NOMO-1 treated with dmso at 0.1 percent for 144 hours (cell line): ENCODE measurements around the gene CLMP.
A peak's percentile ranks its signal among the peaks of the same experiment; 100 is the strongest.
"Not testable (repeated sequence)": the region's sequence is repeated elsewhere in the genome, so short reads cannot be mapped to it uniquely, and the experiment has no call there.

Experiments used
- DNase-seq: peaks from one replicate; lab custom pipeline; 2025; ENCODE audit not compliant: unreplicated experiment; lab: John Stamatoyannopoulos, UW

CLMP gene

GRCh38 chr11:123139206-123139605 lies 55.8 kb downstream of the CLMP start:
- no peak for DNase-seq

DNA sequence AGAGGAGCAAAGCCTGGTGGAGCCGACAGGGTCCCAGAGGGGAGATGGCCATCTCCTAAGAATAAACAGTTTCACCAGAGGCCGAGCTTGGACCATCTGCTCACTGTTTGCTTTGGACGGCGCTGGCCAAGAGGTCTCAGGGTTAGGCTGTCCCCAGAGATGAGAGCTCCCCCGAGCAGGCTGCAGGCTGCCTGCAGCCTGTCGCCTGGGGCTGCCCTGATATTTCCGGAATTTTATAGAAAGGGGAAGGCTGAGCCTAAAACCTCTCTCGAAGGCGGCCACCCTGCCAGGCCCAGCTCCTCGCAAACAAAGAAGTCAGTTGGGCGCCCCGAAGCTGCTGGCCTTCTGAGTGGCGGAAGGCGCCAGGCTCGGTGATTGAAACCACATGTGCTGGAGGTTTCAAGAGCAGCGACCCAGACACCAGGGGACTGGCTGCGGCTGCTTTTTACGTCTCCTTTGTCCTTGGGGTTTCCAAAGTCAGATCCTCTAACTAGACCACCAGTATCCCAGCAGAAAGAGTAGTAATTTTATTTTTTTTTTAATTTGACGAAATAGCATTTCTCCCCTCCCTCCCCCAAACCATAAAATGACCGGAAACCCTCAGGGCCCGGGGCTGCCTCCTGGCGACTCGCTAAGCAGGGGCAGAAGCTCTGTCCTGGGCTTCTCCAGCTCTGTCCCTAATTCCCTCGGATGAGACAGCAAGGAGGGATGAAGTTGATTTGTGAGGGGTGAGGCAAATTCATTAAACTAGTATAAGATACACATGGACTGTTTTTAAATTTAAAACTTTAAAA lies 57.4 kb downstream of the CLMP start:
- DNase-seq, result peak; percentile 68

- DNase-seq, result no peak
These were observed 59.1 kb downstream of the CLMP start for GRCh38 chr11:123135863-123136446.

GRCh38 chr11:123132881-123133280 lies 62.2 kb downstream of the CLMP start:
- DNase-seq, result no peak

DNA sequence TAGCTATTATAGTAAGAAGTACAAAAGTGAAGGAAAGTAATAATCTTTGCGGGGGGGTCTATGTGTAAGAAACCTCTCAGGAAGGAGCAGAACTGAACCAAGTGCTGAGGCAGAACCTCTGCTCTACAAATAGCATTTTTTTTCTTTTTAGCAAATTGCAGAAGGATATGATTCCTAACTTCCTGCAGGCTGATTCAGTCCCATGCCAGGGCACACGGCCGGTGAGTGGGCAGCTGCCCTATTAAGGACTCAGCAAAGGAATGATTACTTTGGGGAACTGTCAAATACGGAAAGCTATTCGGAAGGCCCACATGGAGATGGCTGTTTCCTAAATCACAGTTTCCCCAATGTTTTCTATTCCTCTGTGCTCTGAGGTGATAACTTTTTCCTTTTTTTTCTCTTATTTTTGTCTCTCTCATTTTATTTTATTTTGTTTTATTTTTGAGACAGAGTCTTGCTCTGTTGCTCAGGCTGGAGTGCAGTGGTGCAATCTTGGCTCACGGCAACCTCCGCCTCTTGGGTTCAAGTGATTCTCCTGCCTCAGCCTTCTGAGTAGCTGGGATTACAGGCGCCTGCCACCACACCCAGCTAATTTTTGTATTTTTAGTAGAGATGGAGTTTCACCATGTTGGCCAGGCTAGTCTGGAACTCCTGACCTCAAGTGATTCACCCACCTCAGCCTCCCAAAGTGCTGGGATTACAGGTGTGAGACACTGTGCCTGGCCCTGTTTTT lies 62.8 kb downstream of the CLMP start:
- not testable (repeated sequence) for DNase-seq

DNA sequence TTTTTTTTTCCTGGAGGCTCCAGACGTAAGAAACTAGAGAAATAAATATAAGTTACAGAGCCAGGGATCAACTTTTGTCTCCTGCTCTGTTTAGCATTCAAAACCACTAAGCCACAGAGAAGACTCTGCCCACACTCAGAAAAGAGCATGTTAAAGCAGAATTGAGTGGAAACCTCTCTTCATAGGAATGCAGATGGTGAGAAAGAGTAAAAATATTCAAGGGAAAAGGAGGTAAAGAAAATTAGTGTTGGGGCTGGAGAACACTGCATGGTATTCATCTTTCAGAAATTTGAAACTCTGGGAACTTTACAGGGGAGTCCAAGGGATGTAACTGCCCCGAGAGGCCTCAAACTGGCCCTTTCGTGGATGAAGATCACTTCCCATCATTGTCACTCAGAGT lies 65.1 kb downstream of the CLMP start:
- DNase-seq, result no peak

DNA sequence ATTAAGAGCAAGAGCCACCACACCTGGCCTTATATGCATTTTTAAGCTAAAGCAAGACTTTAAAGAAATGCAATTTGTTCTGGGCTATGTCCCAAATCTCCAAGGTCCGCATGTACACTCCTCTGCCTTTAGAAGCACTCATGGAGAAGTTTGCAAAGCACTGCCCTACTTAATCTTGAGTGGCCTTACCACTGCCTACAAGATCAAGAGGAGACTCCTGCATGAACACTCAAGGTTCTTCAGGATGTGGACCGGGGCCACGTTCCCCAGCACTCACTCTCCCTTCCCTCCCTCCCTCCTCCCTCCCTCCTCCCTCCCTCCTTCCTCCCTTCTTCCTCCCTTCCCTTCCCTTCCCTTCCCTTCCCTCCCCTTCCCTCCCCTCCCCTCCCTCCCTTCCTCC lies 69.9 kb downstream of the CLMP start:
- no peak for DNase-seq

DNA sequence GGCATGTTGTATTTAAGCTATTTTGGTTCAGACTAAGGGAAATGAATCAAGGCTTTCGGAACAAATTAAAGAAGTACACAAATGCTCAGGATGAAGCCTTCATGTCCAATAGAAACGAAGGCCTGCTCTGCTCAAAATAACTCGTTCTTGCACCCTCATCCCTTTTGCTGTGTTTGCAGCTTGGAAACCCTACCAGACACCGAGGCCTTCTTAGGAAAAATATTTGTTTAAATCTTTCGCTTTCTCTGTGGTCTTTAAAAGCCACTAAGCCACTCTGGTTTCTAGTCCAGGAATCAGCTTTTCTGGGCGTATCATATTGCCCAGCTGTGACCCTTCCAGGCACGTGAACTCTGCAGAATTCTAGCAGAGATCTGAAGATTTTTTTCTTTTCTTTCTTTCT lies 72.2 kb downstream of the CLMP start:
- DNase-seq, result no peak

DNA sequence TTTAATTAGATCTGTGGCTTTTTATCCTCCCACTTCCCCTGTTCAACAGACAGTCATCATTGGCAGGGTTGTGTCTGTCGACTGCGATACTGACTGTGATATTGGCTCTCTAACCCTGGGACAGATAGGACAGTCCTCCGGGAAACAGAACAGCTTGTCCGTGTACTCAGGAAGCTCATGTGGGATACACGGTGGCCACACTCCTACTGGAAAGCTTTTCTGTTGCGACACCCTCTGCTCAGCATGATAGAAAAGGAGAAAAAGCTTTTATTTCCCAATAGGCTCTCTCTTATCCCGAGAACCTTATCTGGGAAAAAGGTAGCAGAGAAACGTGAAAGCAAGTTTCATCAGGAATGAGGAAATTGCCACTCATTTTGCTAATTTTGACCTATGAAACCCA lies 72.7 kb downstream of the CLMP start:
- DNase-seq, result no peak

GRCh38 chr11:123116486-123116885 lies 78.6 kb downstream of the CLMP start:
- no peak for DNase-seq

DNA sequence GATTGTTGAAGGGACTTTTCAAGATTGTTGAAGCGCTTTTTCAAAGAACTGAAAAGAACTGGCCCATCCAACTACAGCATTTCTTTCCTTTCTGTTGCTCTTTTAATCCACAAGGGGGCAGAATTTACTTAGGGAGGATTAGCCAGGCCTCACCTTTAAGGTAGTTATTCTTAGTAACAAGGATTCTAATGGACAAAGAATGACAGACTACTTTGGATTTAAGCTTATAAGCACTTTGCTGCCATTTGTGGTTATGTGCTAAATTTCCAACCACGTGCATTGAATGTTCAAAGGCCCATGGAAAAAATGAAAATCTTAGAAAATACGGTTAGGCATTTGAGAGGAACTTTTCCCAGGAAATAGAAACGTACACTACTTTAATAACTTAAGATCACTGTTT lies 83.6 kb downstream of the CLMP start:
- DNase-seq, result no peak

GRCh38 chr11:123110397-123110796 lies 84.7 kb downstream of the CLMP start:
- DNase-seq, result no peak

GRCh38 chr11:123107945-123108495 lies 87.0 kb downstream of the CLMP start:
- no peak for DNase-seq

DNA sequence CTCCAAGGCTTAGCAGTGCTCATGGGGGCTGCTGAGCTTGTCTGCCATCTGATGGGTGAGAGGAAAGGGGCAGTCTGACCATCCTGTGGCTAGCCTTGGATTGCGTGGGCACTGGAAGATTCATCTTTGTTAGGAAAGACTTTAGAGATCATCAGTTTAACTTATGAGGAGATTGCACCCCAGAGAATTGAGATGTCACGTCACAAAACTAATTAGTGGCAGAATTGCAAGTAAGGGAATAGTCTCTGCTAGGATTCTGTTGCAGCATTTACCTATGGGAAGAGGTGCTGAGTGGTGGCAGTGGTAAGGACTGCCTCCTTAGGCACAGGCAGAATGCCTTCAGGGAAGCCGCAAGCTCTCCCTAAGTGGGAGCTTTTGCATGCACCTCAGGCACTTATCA lies 90.4 kb downstream of the CLMP start:
- DNase-seq, result no peak

- peak; percentile 29 for DNase-seq
These were observed 91.6 kb downstream of the CLMP start for GRCh38 chr11:123103326-123103980.

- DNase-seq, result no peak
These were observed 94.5 kb downstream of the CLMP start for GRCh38 chr11:123100379-123101085.

DNA sequence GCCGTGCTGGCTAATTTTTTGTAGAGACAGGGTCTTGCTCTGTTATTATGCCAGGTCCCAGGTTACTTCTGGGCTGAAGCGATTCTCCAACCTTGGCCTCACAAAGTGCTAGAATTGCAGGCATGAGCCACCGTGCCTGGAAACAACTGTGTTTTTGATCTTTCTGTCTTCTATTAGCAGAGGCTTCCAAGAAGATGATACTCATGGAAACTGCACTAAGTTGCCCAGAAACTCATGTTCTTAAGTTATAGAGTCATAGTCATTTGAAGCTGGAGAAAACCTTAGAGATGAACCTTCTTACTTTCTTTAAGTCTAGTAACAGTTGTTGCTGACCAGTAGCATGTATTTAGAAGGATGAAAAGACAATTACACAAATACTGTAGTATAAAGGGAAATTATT lies 96.1 kb downstream of the CLMP start:
- DNase-seq, result no peak

DNA sequence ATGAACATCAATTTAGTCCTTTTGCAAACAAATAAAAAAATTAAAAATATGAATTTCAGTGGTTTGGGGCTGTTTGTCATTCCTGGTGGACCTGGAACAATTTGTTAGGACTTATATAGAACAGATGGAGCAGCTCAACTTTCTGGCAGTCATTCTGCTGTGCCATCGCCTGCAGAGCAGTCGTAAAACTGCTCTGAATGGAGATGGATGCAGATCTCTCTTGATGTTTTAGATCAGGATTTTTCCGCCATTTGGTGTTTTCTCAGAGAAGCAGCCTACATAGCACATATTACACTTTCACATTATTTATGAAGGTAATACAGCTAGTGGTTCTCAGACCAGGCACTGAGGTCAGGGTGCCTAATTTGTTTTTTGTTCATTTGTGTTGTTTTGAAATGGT lies 101.3 kb downstream of the CLMP start:
- no peak for DNase-seq

GRCh38 chr11:123091506-123091905 lies 103.5 kb downstream of the CLMP start:
- DNase-seq, result no peak

GRCh38 chr11:123090168-123090567 lies 104.9 kb downstream of the CLMP start:
- DNase-seq, result not testable (repeated sequence)

- not testable (repeated sequence) for DNase-seq
These were observed 106.2 kb downstream of the CLMP start for GRCh38 chr11:123088896-123089295.
